ENCODE data around the gene ADGRL3.

DNA sequence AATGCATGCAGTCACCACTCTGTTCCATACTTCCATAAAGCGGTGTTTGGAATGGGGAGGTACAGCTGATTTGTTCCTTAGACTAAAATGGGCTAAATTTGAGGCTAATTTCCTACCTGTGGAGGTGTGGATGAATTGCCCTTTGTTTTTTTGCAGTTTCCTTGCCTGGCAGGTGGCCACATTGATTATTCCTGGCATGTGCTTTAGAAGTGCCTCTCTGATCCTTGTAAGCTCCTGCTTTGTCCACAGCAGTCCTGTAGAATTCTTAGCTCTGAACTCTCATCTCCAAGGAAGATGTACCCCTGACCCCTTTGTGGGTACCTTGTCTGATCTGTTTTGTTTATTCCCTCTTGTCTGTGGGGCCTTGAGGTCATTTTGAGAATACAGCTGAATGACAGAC, 136.8 kb downstream of the ADGRL3 start:
- TF ChIP-seq TAF1 (conservative IDR thresholded peaks at IDR 0.05) (no peak), JUND (IDR thresholded peaks at IDR 0.05) (no peak)
- TF ChIP-seq, protein P1, sequence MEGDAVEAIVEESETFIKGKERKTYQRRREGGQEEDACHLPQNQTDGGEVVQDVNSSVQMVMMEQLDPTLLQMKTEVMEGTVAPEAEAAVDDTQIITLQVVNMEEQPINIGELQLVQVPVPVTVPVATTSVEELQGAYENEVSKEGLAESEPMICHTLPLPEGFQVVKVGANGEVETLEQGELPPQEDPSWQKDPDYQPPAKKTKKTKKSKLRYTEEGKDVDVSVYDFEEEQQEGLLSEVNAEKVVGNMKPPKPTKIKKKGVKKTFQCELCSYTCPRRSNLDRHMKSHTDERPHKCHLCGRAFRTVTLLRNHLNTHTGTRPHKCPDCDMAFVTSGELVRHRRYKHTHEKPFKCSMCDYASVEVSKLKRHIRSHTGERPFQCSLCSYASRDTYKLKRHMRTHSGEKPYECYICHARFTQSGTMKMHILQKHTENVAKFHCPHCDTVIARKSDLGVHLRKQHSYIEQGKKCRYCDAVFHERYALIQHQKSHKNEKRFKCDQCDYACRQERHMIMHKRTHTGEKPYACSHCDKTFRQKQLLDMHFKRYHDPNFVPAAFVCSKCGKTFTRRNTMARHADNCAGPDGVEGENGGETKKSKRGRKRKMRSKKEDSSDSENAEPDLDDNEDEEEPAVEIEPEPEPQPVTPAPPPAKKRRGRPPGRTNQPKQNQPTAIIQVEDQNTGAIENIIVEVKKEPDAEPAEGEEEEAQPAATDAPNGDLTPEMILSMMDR (IDR thresholded peaks at IDR 0.05; ENCODE audit: low read depth, low read length, missing input control): no peak

Measured in liver (tissue), 3 donors.